ENCODE measurements around the gene PTCSC3.

DNA sequence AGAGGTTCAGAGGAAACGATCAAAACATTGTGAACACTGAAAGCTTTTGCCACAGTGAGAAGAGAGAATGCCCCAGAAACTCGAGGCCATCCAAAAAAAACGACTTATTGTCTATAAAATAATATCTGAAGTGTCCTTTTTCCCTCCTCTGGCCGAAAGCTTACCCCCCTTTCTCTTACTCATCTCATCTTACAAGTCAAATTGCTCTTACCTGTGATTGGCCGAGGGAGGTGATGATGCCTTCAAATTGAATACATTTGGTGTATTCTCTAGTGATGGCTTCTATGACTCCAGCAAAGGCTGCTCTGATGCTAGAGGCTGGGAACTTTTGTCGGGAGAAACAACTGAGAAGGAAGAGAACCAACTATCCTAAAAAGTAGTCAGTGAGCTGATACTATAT lies 90.7 kb downstream of the PTCSC3 start:
- TF ChIP-seq, protein P1, sequence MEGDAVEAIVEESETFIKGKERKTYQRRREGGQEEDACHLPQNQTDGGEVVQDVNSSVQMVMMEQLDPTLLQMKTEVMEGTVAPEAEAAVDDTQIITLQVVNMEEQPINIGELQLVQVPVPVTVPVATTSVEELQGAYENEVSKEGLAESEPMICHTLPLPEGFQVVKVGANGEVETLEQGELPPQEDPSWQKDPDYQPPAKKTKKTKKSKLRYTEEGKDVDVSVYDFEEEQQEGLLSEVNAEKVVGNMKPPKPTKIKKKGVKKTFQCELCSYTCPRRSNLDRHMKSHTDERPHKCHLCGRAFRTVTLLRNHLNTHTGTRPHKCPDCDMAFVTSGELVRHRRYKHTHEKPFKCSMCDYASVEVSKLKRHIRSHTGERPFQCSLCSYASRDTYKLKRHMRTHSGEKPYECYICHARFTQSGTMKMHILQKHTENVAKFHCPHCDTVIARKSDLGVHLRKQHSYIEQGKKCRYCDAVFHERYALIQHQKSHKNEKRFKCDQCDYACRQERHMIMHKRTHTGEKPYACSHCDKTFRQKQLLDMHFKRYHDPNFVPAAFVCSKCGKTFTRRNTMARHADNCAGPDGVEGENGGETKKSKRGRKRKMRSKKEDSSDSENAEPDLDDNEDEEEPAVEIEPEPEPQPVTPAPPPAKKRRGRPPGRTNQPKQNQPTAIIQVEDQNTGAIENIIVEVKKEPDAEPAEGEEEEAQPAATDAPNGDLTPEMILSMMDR (IDR thresholded peaks at IDR 0.05; ENCODE audit: insufficient read depth, low read depth, low read length), result no peak
- no peak for TF ChIP-seq EZH2 (IDR thresholded peaks at IDR 0.05; ENCODE audit: insufficient read depth, low read length)

Data from astrocyte (in vitro differentiated cells and primary cell).